CD4-positive, alpha-beta T cell treated with Interleukin-17A for 1 hour (primary cell): Measurements from ENCODE around the gene DDTL.
A peak's percentile ranks its signal among the peaks of the same experiment; 100 is the strongest.
"Not testable (repeated sequence)": the region's sequence is repeated elsewhere in the genome, so short reads cannot be mapped to it uniquely, and the experiment has no call there.

Experiments
- DNase-seq: peaks from one replicate; pipeline ENCODE4 v3.0.0-alpha.2; 2020

The DDTL gene

DNA sequence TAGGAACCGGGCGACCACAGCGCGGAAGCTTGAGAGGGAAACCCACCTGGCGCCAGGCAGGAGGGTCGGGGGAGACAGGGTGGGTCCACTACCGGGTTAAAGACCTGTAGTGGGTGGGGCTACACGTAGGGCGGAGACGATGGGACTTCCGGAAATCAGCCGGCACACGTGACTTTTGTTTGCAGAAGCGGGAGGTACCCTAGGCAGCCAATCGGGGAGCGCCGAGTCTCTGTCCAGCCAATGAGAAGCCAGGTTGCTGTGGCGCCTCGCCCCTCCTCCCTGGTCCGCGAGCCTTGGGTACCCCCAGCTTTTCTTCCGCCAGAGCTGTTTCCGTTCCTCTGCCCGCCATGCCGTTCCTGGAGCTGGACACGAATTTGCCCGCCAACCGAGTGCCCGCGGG, at the start of gene DDTL:
TSS of gene DDTL (plus strand) at position 321 of the 400 bp plus-strand sequence. CDS start at position 348, 27 bp downstream.
- DNase-seq, result not testable (repeated sequence)

DNA sequence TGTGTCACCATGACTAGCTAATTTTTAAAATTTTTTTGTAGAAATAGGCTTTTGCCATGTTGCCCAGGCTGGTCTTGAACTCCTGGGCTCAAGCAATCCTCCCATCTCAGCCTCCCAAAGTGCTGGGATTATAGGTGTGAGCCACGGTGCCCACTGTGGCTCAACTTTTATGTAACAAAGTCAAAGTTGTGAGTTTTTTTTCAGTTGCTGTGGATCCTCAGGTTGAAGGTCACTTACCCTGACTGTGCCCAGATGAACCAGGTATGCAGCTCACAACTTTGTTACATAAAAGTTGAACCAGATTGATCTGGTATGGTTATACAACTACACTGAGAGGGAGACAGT, 46.4 kb upstream of the DDTL start:
- not testable (repeated sequence) for DNase-seq

DNA sequence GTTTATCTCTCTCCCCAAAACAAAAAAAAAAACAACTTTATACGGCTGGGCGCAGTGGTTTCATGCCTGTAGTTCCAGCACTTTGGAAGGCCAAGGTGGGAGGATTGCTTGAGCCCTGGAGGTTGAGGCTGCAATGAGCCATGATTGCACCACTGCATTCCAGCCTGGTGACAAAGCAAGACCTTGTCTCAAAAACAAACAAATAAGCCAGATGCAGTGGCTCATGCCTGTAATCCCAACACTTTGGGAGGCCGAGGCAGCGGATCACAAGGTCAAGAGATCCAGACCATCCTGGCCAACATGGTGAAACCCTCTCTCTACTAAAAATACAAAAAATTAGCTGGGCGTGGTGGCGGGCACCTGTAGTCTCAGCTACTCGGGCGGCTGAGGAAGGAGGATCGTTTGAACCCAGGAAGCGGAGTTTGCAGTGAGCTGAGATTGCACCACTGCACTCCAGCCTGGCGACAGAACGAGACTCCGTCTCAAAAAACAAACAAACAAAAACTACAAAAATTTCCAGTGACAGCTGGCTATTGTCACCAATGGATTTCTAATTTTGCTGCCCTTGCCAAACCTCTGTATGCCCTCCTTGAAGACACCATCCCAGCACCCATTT, 45.0 kb upstream of the DDTL start:
- not testable (repeated sequence) for DNase-seq

GRCh38 chr22:23922921-23923320, 43.8 kb upstream of the DDTL start:
- DNase-seq, result no peak

- no peak for DNase-seq
Measured at GRCh38 chr22:23925020-23925606, 41.6 kb upstream of the DDTL start.

DNA sequence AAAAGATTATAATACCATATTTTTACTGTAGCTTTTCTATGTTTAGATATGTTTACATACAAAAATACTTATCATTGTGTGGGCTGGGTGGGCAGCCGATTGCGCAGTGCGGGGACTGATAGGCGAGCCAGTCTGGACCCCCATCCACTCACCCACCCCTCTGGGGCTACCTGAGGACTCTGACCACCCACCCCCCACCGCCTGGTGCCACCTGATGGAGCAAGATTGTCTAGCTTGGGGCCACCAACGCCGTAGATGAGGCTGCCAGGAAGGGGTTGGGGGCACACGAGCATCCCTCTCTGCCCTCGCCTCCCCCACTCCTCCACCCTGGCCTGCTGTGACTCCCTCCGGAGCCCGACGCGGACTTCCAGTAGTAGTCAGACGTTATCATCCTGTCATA, 40.1 kb upstream of the DDTL start:
- no peak for DNase-seq

DNA sequence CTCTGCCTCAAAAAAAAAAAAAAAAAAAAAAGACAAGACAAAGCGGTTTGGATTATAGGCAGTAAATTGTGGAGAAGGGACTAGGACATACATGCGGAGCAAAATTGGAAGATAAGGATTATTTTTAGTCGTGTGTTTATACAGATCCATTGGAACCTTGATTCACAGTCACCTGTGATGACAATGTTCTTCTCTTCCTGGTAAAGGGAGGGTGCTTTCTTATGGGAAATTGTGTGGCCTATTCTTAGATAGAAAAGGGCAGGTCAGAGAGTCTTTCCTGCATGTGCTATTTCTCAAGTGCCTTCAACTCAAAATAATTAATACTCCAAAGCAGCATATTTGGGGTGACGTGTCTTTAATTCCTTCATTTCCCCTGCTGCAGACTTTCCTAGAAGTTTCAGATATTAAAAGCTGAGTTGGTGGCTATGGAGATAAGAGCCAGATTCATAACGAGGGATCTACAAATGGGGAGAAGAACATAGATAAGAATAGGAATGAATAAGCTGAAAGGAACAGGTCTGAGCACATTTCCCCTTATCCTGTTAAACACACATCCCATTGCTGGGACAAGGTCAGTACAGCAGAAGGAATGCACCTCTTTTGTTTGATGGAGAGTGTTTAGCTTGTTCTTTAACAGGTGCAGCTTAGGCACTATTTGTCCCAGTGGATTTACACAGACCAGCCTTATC, 28.2 kb upstream of the DDTL start:
- DNase-seq, result no peak

DNA sequence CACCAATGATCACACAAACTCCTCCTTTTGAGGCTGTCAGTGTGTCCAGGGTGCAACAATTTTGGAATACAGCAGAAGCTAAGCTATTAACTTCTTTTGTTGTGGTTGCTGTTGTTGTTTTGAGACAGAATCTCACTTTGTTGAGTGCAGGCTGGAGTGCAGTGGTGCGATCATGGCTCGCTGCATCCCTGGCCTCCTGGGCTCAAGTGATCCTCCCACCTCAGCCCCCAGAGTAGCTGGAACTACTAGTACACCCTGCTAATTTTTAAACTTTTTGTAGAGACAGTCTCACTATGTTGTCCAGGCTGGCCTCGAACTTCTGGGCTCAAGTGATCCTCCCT, 27.7 kb upstream of the DDTL start:
- DNase-seq, result no peak

DNA sequence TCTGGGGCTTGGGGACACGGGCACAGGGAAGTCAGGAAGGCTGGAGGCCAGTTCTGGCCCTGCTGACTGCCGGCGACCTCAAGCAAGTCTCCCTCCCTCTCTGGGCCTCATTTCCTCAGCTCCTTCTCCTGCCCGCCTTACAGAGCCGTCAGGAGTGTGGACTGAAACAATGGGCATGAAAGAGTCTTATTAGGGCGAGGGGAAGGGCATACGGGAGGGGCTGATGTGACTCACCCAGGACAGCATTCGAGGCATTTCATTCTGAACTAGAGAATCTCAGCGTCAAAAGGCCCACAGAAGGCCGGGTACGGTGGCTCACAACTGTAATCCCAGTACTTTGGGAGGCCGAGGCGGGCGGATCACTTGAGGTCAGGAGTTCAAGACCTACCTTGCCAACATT, 26.5 kb upstream of the DDTL start:
- DNase-seq, result not testable (repeated sequence)

DNA sequence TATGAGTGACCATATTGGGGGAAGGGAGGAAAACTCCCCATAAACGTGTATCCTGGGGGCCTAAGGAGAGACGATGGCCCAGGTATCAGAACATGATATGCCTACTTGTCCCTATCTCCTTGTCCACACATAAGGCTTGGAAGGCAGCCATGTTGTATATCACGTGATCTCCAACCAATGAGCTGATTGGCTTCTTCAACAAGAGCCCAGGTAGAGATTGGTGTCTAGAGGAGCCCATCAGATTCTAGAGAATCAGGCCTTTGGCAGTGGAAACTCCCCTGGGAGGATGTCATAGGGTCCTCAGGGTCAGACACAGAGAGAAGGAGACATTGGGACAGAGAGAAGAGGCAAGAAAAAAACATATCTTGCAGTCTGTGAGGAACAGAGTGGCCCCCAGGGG, 19.3 kb upstream of the DDTL start:
- not testable (repeated sequence) for DNase-seq

DNA sequence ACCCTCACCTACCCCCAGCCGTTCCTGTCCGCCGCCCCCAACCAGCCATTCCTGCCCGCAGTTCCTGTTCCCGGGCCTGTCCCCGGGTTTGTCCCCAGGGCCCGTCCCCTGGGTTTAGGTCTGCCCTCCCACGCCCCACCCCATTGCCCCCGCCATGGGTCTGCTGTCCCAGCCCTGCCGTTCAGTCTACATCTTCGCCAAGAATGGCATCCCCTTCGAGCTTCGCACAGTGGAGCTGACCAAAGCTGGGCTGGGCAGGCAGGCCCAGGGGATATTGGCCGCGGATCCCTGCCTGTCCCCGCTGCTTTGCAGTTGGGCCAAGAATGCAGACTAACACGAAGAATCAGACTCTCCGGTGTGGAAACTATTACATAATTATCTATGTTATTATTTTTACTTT, 16.9 kb upstream of the DDTL start:
- not testable (repeated sequence) for DNase-seq

GRCh38 chr22:23951383-23951782, 15.3 kb upstream of the DDTL start:
- not testable (repeated sequence) for DNase-seq

GRCh38 chr22:23952794-23953405, 13.8 kb upstream of the DDTL start:
- not testable (repeated sequence) for DNase-seq

GRCh38 chr22:23953485-23953884, 13.2 kb upstream of the DDTL start:
- DNase-seq, result not testable (repeated sequence)

DNA sequence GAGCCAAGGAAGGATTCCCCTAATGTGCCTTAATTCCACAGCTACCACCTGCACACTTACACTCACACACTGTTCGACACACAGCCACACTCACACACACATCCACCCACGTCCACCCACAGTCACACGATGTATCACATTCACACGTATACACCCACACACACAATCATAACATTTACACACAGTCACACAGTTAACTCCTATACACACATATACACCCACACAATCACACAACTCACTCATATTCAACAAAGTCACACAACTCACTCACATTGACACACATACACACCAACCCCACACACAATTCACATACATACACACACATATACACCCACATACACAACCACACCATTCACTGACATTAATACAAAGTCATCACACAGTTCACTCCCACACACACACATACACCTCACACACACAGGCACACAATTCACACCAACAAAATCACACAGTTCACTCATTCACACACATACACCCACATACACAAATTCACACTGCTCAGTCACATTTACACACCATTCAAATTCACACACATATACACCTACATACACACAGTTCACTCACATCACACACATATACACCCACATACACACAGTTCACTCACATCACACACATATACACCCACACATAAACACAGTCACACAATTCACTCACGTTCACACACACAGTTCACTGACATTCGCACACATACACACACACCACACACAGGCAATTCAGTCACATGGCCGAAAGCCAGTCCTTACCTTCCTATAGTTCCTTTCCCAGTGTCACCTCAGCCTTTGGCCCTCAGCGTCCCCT, 12.3 kb upstream of the DDTL start:
- DNase-seq, result not testable (repeated sequence)

GRCh38 chr22:23954991-23955305, 11.7 kb upstream of the DDTL start:
- DNase-seq, result not testable (repeated sequence)

DNA sequence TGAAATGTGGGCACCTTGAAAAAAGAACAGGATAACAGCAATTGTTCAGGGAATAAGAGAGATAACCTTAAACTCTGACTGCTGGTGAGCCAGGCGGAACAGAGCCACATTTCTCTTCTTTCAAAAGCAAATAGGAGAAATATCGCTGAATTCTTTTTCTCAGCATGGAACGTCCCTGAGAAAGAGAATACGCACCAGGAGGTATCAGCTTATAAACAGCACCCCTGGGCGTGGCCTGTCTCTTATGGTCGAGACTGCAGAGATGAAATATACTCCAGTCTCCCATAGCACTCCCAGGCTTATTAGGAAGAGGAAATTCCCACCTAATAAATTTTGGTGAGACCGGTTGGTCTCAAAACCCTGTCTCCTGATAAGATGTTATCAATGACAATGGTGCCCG, 10.8 kb upstream of the DDTL start:
- DNase-seq, result not testable (repeated sequence)

- peak; percentile 86 for DNase-seq
Measured at GRCh38 chr22:23956301-23956900, 10.3 kb upstream of the DDTL start.

DNA sequence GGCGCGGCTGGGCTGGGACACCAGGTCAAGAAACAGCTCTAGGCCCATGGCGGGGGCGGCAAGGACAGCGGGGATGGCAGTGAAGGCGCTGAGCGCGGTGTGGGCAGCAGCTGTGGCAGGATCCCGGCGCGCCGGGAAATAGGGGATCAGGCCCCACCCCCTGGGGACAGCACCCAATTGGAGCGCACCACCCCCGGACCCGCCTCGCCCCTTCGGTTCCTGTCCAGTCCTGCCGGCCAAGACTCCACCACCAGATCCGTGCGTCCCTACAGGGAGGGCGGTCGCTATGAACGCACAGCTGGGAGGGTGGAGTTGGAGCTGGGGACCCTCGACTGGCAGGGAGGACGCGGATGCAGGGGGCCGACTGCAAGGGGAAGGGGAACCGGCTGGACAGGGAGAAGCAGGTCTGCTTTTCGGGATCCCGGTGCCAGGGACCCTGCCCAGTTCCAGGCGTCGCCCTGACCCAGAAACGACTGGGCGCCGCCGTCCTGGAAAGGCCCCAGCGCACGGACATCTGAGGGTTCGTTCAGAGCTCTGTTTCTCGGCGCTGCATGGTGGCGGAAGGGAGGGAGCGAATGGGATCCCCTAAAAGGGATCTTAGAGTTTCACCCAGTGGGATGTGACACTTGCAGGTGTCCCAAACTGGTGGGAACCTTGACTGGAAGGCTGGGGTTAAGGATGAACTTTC, 5.5 kb upstream of the DDTL start, which contains the start of gene GSTT2B:
TSS of gene GSTT2B (minus strand) at position 112 of the 688 bp plus-strand sequence. CDS start at position 48, 64 bp downstream.
- DNase-seq, result not testable (repeated sequence)

GRCh38 chr22:23966094-23966493, 594 bp upstream of the DDTL start:
- DNase-seq, result not testable (repeated sequence)

- DNase-seq, result no peak
Measured at GRCh38 chr22:23969071-23969470, 2.4 kb downstream of the DDTL start.

DNA sequence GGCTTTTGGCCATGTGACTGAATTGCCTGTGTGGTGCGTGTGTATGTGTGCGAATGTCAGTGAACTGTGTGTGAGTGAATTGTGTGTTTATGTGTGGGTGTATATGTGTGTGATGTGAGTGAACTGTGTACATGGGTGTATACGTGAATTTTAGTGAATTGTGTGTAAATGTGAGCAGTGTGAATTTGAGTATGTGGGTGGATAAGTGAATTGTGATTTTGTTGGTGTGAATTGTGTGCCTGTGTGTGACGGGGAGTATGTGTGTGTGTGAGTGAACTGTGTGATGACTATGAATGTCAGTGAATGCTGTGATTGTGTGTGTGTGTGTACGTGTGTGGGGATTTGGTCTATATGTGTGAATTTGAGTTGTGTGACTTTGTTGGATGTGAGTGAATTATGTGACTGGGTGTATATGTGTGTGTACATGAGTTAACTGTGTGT, 3.5 kb downstream of the DDTL start:
- DNase-seq, result no peak
